ENCODE measurements around the gene PAN3.

GRCh38 chr13:28283600-28283999, 145.3 kb downstream of the PAN3 start:
- TF ChIP-seq CTCF (IDR thresholded peaks at IDR 0.05) = no peak
- TF ChIP-seq POLR2AphosphoS5 (IDR thresholded peaks at IDR 0.05) = no peak

Data from sigmoid colon (tissue), 4 donors.